NCI-H146 treated with DMSO at 0.1 percent for 48 hours (cell line): ENCODE results near the gene FAM187B.
A peak's percentile ranks its signal among the peaks of the same experiment; 100 is the strongest.
"Not testable (repeated sequence)": the region's sequence is repeated elsewhere in the genome, so short reads cannot be mapped to it uniquely, and the experiment has no call there.

Experiments
- DNase-seq: peaks from one replicate; lab custom pipeline; 2025; ENCODE audit not compliant: unreplicated experiment; lab: John Stamatoyannopoulos, UW

The FAM187B gene

GRCh38 chr19:35262101-35262761 lies 33.7 kb upstream of the FAM187B start:
- no peak for DNase-seq

GRCh38 chr19:35261356-35262100 lies 33.0 kb upstream of the FAM187B start:
- no peak for DNase-seq

GRCh38 chr19:35260694-35261304 lies 32.3 kb upstream of the FAM187B start:
- DNase-seq = no peak

GRCh38 chr19:35257113-35257461 lies 28.5 kb upstream of the FAM187B start:
- no peak for DNase-seq

GRCh38 chr19:35256566-35256965 lies 28.0 kb upstream of the FAM187B start:
- no peak for DNase-seq

- DNase-seq = no peak
Observed at GRCh38 chr19:35254341-35255297, 26.1 kb upstream of the FAM187B start.

GRCh38 chr19:35253316-35254286 lies 25.1 kb upstream of the FAM187B start:
- peak; percentile 85 for DNase-seq

- no peak for DNase-seq
Observed at GRCh38 chr19:35251456-35251855, 22.9 kb upstream of the FAM187B start.

- no peak for DNase-seq
Observed at GRCh38 chr19:35249848-35250711, 21.5 kb upstream of the FAM187B start.

GRCh38 chr19:35249146-35249847 lies 20.8 kb upstream of the FAM187B start:
- no peak for DNase-seq

- peak; percentile 94 for DNase-seq
Observed at GRCh38 chr19:35248310-35249145, 20.0 kb upstream of the FAM187B start, which contains the start of gene LSR. TSS of gene LSR (plus strand) at chr19:35249002. CDS start at chr19:35249023, 21 bp downstream.

GRCh38 chr19:35247526-35248309 lies 19.2 kb upstream of the FAM187B start:
- DNase-seq = peak; percentile 96

GRCh38 chr19:35246466-35247092 lies 18.0 kb upstream of the FAM187B start:
- no peak for DNase-seq

- no peak for DNase-seq
Observed at GRCh38 chr19:35241417-35241816, 12.9 kb upstream of the FAM187B start.

GRCh38 chr19:35240327-35240726 lies 11.8 kb upstream of the FAM187B start:
- no peak for DNase-seq

- not testable (repeated sequence) for DNase-seq
Observed at GRCh38 chr19:35239597-35239996, 11.1 kb upstream of the FAM187B start.
